Right lobe of liver (tissue), 4 donors: ENCODE measurements around the gene NR3C2.

Experiments
- POLR2A ChIP-seq: fragments of 450-650 bp; IDR thresholded peaks from one replicate; pipeline ENCODE4 v1.6.1; 2017; ENCODE audit warnings: antibody characterized with exemption, mild to moderate bottlenecking
- TF ChIP-seq, protein P1 (sequence below), 4 donors: fragments of 200-600 bp in 3 of 4; fragments of 450-650 bp in 1 of 4; IDR thresholded peaks; one replicate each; pipeline versions ENCODE4 v1.5.1 to v1.8.0; 2016 to 2022; ENCODE audit warnings: antibody characterized with exemption in 4 of 4, mild to moderate bottlenecking in 2 of 4
- donor health status: DM: no; HTN: no; CAD: no.
- donor health status: DM: no; HTN: no; CAD: no.
- donor health status: DM: no; HTN: yes; CAD: no.

- TF ChIP-seq, protein P1, sequence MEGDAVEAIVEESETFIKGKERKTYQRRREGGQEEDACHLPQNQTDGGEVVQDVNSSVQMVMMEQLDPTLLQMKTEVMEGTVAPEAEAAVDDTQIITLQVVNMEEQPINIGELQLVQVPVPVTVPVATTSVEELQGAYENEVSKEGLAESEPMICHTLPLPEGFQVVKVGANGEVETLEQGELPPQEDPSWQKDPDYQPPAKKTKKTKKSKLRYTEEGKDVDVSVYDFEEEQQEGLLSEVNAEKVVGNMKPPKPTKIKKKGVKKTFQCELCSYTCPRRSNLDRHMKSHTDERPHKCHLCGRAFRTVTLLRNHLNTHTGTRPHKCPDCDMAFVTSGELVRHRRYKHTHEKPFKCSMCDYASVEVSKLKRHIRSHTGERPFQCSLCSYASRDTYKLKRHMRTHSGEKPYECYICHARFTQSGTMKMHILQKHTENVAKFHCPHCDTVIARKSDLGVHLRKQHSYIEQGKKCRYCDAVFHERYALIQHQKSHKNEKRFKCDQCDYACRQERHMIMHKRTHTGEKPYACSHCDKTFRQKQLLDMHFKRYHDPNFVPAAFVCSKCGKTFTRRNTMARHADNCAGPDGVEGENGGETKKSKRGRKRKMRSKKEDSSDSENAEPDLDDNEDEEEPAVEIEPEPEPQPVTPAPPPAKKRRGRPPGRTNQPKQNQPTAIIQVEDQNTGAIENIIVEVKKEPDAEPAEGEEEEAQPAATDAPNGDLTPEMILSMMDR (IDR thresholded peaks at IDR 0.05), result no peak
- TF ChIP-seq POLR2A, result no peak
Measured at GRCh38 chr4:148059617-148060180, 382.5 kb downstream of the NR3C2 start.
